Lung (tissue), 12 donors: ENCODE data around the gene HMGB1. TPM values are rescaled to one million over a fixed set of nuclear protein-coding genes. Genes with fewer than 3 reads are reported as not detected.
"Not testable (repeated sequence)": the region's sequence is repeated elsewhere in the genome, so short reads cannot be mapped to it uniquely, and the experiment has no call there.

ENCODE experiments used
- ATAC-seq: fragments of 200-7000 bp; cut with Tn5 transposase; one replicate; pipeline ENCODE4 v1.9.1; 2020; ENCODE audit warnings: moderate number of reproducible peaks; ENCODE audit not compliant: insufficient read depth, low FRiP score
- DNase-seq, 3 donors: peaks; one replicate each; pipeline ENCODE4 v3.0.0-alpha.2; 2013 to 2017
- H3K27ac ChIP-seq, 2 donors: one replicate each; pipeline ENCODE4 v1.5.1; 2013; ENCODE audit warnings: mild to moderate bottlenecking in 2 of 2, moderate library complexity in 2 of 2, control low read depth in 1 of 2, inconsistent platforms in 1 of 2, low read depth in 1 of 2, low read length in 1 of 2
- H3K27me3 ChIP-seq, 3 donors: one replicate each; pipeline ENCODE4 v1.5.1; 2013; ENCODE audit warnings: low read length in 2 of 3; ENCODE audit not compliant: control insufficient read depth in 3 of 3, insufficient read depth in 3 of 3
- H3K36me3 ChIP-seq, 4 donors: one replicate each; pipeline ENCODE4 v1.5.1; 2013; ENCODE audit warnings: low read length in 4 of 4, mild to moderate bottlenecking in 1 of 4, moderate library complexity in 1 of 4; ENCODE audit not compliant: control insufficient read depth in 4 of 4, insufficient read depth in 4 of 4
- H3K4me1 ChIP-seq, 5 donors: one replicate each; pipeline ENCODE4 v1.5.1; 2013; ENCODE audit warnings: low read length in 5 of 5, mild to moderate bottlenecking in 2 of 5, moderate library complexity in 1 of 5; ENCODE audit not compliant: control insufficient read depth in 5 of 5, insufficient read depth in 5 of 5
- H3K4me3 ChIP-seq: one replicate; pipeline ENCODE4 v1.5.1; 2013; ENCODE audit warnings: mild to moderate bottlenecking, control low read depth, moderate library complexity
- H3K9ac ChIP-seq, 2 donors: one replicate each; pipeline ENCODE4 v1.5.1; 2013; ENCODE audit warnings: low read length in 2 of 2, control low read depth in 1 of 2; ENCODE audit not compliant: insufficient read depth in 1 of 2
- H3K9me3 ChIP-seq, 4 donors: one replicate each; pipeline ENCODE4 v1.5.1; 2013; ENCODE audit warnings: low read length in 3 of 4, mild to moderate bottlenecking in 1 of 4, moderate library complexity in 1 of 4; ENCODE audit not compliant: control insufficient read depth in 4 of 4, insufficient read depth in 3 of 4
- CTCF ChIP-seq: IDR thresholded peaks from 2 replicates; pipeline ENCODE4 v1.5.1; 2012; ENCODE audit warnings: mild to moderate bottlenecking; ENCODE audit errors: control extremely low read depth, extremely low read depth
- WGBS, 2 donors: extraction: QIAGEN DNeasy Blood & Tissue Kit; methylation state at CpG; one replicate each; pipeline ENCODE4 v1.1.7; 2013; 5-methylcytosine and 5-hydroxymethylcytosine counted together
- polyA plus RNA-seq, 2 donors: library from polyadenylated mRNA; stranded (reverse); fragments of 200-250 nt; gene quantifications; one replicate each; pipeline ENCODE4 v1.2.1, GENCODE V29; 2013
- total RNA-seq, 2 donors: library from RNA; depleted of rRNA in 1 of 2; stranded (reverse); fragments of >200 nt in 1 of 2; gene quantifications; one replicate each; pipeline ENCODE4 v1.2.1, GENCODE V29; 2014 to 2021
- donor health status: control.
- donor health status: control.
- donor health status: Bipolar disorder and iron deficiency.
- donor health status: healthy.
- donor health status: DM: yes; HTN: yes; CAD: no.

HMGB1 gene
- total and polyA plus RNA-seq, 4 donors: 210 to 374 (median 325) TPM

GRCh38 chr13:30450066-30450465 lies 15.7 kb downstream of the HMGB1 start:
- no peaks in the 10 kb centered on the region for H3K36me3 ChIP-seq
- H3K4me3 ChIP-seq: no peak overlapping the region
- no peaks in the 10 kb centered on the region for H3K9me3 ChIP-seq
- 98 to 99% methylated on average over 2 of the region's 2 CpGs for WGBS, 2 donors
- no peaks in the 10 kb centered on the region for H3K27me3 ChIP-seq
- H3K27ac ChIP-seq: no peak overlapping the region
- H3K4me1 ChIP-seq: peaks cover 0 to 10% (median 0%) of the 10 kb centered on the region in 5 donors
- no peak for DNase-seq
- ATAC-seq: no peak
- no peak for TF ChIP-seq CTCF
- no peak overlapping the region for H3K9ac ChIP-seq

GRCh38 chr13:30448441-30448840 lies 17.3 kb downstream of the HMGB1 start:
- no peaks in the 10 kb centered on the region for H3K27me3 ChIP-seq
- no peak for DNase-seq
- H3K4me1 ChIP-seq: peaks cover 0 to 10% (median 0%) of the 10 kb centered on the region in 5 donors
- no peaks in the 10 kb centered on the region for H3K36me3 ChIP-seq
- no peak for TF ChIP-seq CTCF
- H3K9me3 ChIP-seq: no peaks in the 10 kb centered on the region
- no peak overlapping the region for H3K9ac ChIP-seq
- 93 to 95% methylated on average over 4 of the region's 4 CpGs for WGBS, 2 donors
- H3K4me3 ChIP-seq: no peak overlapping the region
- no peak for ATAC-seq
- H3K27ac ChIP-seq: no peak overlapping the region

GRCh38 chr13:30446126-30446500 lies 19.6 kb downstream of the HMGB1 start:
- ATAC-seq (no peak), DNase-seq (no peak)
- no peak overlapping the region for H3K9ac ChIP-seq
- H3K4me3 ChIP-seq: no peak overlapping the region
- no peaks in the 10 kb centered on the region for H3K9me3 ChIP-seq
- 30 to 55% methylated on average over 7 of the region's 7 CpGs for WGBS, 2 donors
- no peaks in the 10 kb centered on the region for H3K27me3 ChIP-seq
- H3K4me1 ChIP-seq: peaks cover 0 to 10% (median 0%) of the 10 kb centered on the region in 5 donors
- no peaks in the 10 kb centered on the region for H3K36me3 ChIP-seq
- H3K27ac ChIP-seq: peak overlapping the region; percentile 43 to 90
- no peak for TF ChIP-seq CTCF

GRCh38 chr13:30443957-30444404 lies 21.8 kb downstream of the HMGB1 start:
- 93 to 96% methylated on average over 12 of the region's 12 CpGs for WGBS, 2 donors

GRCh38 chr13:30443491-30443890 lies 22.2 kb downstream of the HMGB1 start:
- ATAC-seq, H3K4me3 ChIP-seq, DNase-seq, H3K27ac ChIP-seq, H3K9ac ChIP-seq, H3K9me3 ChIP-seq, H3K36me3 ChIP-seq, H3K27me3 ChIP-seq: not testable (repeated sequence)
- peaks cover 0 to 10% (median 0%) of the 10 kb centered on the region in 5 donors for H3K4me1 ChIP-seq
- WGBS, 2 donors: 88 to 97% methylated on average over 3 of the region's 3 CpGs

More at GRCh38 chr13:30443957-30444404, 21.8 kb downstream of the HMGB1 start:
- Histone ChIP-seq H3K9ac (no peak overlapping the region), H3K36me3 (no peaks in the 10 kb centered on the region), H3K4me3 (no peak overlapping the region), H3K27me3 (no peaks in the 10 kb centered on the region), H3K4me1 (peaks cover 0 to 10% (median 0%) of the 10 kb centered on the region in 5 donors), H3K9me3 (no peaks in the 10 kb centered on the region), H3K27ac (no peak overlapping the region)
- no peak for DNase-seq
- no peak for TF ChIP-seq CTCF
- ATAC-seq: no peak
